HG03103 (cell line): Measurements from ENCODE around the gene WASF3.

Experiments used
- ATAC-seq: cut with Tn5 transposase; IDR thresholded peaks from one replicate; pipeline ENCODE4 v1.9.1; 2021; ENCODE audit warnings: low read depth; ENCODE audit not compliant: unreplicated experiment

The WASF3 gene

DNA sequence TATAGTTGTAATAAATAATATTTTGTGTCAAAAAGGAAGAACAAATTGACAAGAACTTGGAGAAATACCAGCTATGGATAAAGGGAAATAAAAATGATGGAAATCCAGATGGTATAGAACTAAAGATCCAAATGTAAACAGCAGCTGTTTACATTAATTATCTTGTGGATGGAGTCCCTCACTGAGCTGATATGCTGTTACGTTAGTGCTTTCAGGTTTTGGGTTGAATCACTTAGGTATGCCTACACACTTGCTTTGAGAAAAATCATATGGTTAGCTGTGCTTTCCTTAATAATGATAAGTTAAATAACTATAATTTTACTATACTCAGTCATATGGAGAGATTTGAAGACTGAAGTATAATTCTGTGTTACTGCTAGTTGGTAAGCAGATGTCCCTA is 27.7 kb downstream of the WASF3 start:
- no peak for ATAC-seq

DNA sequence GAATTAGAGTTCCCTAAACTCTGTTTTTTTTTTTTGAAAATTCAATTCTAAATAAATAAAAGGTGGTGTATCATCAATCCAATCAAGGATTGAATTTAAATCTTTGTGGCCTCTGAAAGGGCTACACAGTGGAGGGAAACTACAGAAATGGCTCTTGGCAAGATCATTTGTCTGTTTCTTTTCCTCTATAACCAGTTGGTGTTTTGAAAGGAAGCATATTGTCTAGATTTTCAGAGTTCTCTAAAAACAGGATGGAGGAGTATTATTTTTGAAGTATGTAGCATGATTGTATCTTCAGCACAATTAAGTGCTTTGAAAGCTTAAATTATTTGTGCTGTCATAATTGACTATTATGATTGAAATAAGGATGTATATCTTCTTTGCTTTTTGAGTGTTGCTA is 29.8 kb downstream of the WASF3 start:
- no peak for ATAC-seq

DNA sequence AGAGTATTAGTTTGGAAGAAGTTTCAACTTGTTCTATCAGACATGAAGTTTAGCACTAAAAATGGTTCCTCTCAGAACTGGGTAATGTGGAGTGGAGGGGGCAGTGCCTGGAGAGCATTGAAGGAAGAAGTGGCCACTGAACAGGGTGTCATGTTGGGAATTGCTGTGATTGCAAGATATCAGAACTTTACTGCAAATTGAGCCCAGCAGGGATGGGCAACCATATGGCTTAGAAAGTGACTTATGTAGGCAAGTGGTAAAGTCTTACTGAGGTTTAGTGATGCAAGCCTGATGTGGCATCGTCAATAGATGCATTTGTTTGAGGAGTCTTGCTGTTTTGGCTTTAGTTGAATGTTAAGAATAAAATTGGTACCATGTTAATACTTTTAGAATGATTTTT is 31.7 kb downstream of the WASF3 start:
- no peak for ATAC-seq

DNA sequence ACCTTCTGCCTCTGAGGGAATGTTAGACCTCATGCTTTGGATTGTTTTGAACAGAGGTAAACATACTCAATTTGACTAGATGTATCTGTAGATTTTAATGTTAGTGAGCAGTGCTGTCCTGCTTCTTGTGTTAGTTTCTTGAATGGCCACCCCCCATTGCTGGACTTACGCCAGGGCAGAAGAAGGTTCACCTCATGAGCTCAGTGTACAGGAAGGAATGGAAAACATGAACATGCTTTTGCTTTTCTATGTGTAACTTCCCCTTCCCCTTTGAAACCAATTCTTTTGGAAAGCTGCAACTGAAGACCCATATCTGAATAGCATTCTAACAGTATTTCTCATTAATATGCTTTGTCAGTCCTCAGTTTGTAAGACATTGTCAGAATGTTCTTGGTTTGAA is 32.3 kb downstream of the WASF3 start:
- no peak for ATAC-seq

DNA sequence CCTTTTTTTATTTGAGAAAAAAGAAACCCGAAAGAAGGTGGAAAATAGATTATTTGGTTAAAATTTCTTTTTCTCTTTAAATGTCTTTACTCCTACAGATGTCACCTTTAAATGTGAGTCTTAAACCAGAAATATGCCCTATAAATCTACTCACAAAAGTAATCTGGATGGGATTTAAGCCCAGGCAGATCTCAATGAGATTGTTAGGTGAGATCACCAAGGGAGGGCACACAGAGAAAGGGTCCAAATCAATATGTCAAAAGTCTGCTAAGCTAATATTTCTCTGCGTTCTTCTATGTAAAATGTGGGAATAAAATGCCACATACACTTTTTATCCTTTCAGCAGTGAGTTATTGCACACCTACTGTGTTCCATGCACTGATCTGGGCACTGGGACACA is 32.9 kb downstream of the WASF3 start:
- no peak for ATAC-seq

DNA sequence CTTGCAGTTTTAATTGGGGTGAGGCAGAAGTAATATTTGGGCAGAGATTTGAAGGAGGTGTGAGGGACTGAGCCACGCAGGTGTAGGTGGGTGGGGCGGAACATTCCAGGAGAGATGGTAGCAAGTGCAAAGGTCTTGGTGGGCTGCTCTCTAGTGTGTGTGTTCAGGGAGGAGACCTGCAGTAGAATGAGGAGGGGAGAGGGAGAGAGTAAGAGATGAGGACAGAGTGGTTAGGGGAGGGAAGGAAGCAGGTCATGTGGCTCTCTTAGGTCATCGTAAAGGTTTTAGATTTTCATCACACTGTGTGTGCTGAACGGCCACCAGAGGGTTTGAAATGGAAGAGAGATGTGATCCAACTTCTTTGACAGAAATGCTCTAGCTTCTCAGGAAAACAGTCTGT is 33.5 kb downstream of the WASF3 start:
- ATAC-seq, result no peak

DNA sequence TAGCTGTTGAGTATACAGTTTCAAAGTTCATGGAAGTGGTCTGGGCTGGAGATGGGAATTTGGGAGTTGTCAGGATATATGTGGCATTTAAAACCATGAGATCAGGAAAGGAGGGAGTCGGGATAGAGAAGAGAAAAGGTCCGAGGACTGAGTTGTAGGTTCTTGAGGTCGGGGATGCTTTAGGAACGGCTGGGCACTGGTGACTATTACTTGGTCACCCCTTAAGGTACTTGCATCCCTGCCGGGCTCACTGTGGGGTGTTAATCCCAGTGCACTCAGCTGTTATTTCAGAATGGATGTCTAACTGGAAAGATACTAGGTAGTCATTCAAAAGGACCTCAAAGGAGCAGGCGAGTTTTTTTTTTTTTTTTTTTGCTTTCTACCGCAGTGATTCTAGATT is 34.2 kb downstream of the WASF3 start:
- ATAC-seq, result no peak

DNA sequence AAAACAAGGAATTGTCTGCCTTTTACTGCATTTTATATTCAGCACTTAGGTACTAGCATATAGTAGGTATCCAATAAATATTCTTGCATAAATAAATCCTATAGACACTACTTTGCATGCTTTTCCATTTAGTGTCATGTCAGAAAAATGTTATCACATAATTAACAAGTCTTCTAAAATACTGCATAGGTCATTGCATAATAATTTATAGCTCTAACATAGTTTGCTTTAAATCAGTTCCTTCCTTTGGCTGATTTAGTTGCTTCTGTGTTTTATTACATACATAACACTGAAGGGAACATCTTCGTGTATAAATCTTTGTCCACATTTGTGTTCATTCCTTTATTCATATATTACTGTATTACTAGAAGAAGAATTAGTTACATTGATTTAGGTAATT is 36.2 kb downstream of the WASF3 start:
- no peak for ATAC-seq

DNA sequence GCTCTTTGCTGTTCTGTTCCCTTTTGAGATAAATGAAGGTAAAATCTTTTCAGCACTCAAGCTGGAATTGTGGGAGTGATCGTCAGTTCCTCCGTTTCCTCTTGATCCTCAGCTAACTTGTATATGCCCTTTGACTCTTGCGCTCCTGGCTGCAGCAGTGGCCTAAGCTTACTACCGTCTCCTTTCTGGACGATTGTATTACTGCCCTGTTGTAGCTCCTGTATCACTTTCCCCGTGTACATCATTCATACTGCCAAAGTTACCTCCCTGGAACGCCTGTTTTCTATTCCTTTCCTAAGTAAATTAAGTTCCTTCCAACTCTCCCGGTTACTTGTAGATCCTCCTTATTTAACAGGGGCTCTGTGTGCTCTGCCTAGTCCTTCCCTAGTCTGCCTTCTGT is 36.9 kb downstream of the WASF3 start:
- ATAC-seq, result no peak

DNA sequence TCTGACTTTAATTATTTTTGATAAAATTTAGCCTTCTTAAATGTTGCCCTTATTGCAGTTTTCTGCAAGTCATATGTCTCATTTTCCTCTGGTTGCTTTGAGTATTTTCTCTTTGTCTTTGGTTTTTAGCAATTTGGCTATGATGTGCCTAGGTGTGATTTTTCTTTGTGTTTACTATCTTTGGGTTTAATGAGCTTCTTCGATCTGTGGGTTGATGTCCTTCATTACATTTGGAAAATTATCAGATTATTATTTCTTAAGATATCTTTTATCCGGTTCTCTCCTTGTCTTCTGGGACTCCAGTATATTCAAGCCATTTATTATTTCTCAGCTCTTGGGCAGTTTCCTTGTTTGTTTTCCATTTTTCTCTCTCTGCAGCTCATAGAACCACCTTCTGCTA is 39.0 kb downstream of the WASF3 start:
- no peak for ATAC-seq

DNA sequence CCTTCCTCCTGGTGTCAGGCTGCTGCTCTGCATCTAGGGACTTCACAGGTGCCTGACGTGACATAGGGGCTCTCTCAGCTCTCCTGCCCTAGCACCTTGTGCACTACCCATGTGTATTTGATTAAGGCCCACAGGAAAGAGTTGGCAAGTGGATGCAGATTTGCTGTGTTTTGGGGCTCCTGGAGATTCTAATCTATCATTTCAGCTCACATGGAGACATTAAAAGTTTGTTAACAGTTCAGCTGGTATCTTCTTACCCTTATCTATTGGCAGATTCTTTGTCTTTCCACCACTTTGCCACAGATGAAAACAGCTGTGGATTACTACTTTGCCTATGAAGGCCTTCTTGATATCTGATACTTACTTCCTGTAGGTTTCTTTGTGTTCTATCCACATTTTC is 41.9 kb downstream of the WASF3 start:
- ATAC-seq, result no peak

DNA sequence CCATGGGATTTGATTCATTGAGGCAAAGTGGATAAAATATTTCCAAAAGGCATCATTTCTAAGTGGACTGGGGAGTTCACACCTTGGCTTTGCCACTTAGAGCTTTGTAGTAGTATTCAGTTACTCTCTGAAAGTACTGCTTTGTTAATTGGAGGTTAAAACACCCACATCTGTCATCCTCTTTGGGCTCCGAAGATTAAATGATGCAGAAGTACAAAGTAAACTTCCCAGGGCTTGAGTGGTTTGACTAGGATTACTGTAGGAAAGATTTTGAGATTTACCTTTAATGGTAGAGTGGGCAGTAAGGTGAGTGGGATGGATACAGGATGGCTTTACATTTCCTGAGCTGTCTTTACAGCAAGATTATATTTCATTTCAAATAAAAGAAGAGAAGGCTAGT is 42.4 kb downstream of the WASF3 start:
- no peak for ATAC-seq

DNA sequence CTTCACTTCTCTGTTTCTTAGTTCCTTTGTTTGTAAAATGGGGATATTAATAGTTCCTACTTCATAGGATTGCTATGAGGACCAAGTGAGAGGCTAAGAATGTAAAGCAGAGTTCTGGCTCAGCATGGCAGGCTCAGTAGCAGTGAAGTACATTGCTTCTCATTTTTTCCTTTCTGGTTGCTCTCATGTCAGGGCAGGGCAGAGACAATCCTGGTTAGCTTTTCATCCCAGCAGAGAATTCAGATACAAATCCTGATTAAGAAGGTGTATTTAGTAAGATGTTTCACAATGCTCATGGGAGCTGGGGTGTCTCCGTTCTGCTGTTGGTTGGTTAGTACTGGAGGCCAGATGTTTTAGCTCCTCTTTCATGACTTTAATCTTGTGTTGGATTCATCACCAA is 42.9 kb downstream of the WASF3 start:
- ATAC-seq, result no peak

DNA sequence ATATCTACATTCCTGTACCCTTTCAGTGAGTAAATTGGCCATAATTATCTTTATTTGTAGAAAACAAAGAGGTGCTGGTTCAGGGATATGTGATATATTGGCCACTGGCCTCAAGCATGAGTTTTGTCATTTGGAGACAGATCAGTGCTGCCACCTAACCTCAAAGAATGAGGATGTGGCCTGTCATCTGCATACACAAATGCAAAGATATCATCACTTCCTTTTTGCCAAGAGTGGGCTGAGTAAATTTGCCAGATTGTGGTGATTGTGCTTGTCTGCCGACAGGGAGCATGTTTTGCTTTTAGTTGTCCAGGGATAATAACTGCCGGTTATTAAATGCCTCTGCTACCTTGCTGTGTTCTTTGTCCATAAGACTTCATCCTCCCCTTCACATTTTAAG is 44.2 kb downstream of the WASF3 start:
- peak; percentile 96 for ATAC-seq

DNA sequence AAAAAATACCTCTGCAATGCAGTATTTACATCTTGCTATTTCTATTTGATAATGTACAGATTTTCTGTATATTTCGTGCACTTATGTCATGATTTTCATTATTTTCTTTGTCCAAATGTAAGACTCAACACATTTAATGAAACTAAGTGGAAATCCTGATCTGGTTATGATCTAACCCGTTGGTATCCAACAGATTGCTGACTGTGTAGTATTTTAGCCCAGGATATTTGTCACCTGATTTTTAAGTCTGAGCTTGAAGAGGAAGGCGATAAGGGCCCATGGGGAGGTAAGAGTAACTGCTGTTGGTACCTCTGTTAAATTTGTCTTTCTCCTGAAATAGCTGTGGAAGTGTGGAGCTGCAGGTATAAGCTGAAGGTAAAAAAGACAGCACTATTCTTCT is 45.3 kb downstream of the WASF3 start:
- ATAC-seq, result no peak

DNA sequence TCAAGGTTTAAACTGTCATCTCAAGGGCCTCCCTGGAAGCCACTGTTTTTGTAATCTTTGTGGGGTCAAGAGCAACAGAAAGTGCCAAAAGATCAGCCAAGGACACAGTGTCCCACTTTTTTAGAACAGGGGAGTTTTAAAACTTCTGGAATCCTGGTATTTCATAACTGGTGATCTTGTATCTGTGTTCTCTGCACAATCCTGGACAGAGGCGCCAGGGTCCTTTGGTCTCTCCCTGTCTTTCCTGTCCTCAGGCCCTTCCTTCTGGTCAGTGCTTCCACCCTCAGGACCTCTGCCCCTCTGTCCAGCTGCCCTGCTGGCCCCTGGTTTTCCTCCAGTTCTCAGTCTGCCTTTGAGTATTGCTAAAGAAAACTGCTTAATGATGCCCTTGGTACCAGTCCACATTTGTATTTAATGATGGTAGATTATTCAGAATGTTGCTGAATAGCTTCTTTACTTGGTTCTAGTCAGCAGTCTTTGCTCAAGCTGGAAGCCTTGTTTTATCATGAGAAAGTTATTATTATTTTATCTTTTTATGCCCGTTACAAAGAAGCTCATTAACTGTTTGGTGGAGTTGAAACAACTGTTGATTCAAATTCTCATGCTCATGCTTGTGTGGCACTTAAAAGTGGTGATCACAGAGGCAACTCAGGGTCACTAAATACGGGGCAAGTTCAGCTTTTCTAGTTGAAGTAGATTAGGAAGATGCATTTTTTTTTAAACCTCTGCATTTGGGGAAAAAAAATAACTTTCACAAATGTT is 47.5 kb downstream of the WASF3 start:
- no peak for ATAC-seq

DNA sequence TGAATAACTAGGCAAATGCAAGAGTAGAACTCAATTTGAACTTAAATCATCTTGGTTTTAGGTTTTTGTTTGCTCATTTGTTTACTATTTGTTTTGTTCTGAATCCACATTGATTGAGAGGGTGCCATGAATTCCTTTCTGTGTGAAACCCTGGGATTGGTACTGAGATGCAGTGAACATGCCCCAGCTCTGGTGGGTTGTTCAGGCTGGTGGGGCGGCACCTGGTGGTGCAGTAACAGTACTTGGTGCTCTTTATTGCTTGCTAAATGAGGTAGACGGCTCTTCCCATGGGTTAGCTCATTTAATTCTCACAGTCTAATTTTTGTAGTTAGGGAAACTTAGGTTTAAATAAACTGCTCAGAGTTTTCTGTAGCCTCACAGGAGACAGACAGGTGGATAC is 48.4 kb downstream of the WASF3 start:
- ATAC-seq, result no peak

DNA sequence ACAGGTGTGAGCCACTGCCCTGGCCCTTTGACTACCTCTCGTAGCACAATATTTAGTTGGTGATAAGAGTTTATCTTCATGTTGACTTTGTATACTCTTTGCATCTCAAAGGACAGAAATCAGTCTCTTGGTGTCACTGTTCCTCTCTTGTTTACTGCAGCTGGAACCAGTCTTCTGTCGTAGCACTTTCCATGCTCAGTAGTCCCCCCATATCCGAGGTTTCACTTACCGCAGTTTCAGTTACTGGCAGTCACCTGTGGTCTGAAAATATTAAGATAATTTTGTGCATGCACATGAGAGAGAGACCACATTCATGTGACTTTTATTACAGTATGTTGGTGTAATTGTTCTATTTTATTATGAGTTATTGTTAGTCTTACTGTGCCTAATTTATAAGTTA is 49.1 kb downstream of the WASF3 start:
- ATAC-seq, result no peak

DNA sequence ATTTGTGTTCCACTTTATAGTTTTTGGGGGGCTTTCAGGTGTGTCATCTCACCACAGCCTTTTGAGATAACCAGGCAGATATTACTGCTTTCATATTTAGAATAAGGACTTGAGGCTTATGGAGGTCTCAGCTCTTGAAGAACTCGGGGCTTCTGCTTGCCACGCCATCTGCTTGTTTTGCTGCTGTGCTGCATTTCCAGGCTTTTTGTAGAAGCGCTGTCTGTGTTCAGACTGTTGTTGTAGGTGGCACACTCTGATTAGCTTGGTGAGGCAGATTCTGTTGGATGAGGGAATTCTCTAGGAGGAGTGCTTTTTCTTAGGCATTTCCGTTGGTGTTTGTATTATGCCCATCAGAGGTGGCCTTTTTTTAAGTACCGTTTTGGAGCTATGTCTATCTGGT is 57.2 kb downstream of the WASF3 start:
- ATAC-seq, result no peak

DNA sequence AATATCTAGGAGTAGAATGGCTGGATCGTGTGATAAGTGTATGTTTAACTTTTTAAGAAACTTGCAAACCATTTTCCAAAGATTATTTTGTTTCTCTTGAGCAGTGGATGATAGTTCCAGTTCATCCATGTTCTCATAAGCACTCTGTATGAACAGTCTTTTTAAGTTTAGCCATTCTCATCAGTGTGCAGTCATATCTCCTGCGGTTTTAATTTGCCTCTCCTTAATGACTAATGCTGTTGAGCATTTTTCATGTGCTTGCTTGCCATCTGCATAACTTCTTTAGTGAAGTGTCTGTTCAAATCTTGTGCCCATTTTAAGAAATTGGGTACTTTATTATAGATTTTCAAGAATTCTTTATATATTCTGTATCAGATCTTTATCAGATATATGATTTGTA is 58.6 kb downstream of the WASF3 start:
- ATAC-seq, result no peak

DNA sequence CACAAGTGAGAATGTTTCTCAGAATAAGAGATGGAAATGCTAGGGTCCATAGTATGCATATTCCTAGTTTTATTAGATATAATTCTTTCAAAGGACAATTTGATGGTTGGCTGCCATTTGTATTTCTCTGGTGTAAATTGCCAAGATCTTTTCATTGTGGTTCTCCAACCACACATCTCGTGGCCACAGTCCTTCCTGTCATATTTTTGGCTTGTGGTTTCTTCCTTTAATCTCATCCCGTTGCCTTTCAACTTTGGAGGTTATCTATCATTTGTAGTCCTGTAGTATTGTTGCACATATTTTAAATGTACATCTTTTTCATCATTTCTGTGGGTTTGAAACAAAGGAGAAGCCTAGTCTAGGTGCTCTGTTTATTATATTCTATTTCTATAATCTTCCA is 61.2 kb downstream of the WASF3 start:
- no peak for ATAC-seq

DNA sequence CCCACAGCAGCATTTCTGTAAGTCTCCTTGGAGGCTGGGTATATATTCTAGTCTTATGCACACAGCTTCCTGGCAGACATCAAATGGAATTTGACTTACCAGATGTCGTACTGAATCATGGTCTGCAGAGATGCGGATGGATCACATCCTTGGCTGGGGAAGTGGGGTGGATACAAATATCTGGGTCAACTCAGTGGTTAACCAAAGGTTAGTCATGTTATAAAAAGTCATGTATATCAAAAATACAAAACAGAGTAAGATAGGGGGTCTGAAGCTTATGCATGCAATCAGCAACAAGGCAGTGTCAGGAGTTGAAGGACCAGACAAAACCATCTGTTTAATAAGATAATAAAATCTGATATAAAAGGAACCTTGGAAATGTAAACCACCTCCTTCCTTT is 61.9 kb downstream of the WASF3 start:
- ATAC-seq, result no peak

DNA sequence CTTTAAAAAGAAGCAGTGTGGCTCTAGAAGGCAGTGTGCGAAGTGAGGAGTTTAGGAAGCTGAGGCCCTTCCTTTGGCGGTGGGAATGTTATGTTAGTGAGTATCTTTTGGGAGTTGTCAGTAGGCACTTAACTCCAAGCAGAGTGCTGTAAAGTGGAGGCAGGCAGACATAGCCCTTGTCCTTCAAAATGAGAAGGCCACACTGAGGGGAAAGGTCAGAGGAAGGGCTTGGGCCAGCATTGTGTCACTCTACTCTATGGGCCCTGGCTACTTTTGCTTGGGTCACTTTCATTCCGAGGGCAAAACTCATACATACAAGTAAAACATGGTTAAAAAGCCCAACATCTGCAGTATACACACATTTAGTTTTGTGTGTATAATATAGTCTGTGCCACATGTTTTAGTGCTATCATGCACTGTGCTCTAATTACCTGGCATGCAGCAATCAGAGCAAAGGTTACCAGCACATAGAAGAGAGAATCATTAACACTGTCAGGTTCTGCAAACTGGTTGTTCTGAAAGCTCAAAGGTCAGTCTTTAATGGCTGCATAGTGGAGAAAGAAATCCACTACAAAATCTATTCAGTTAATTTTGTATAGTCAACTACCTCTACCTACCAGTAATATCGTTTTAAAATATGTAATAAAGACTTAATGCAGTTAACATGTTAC is 64.4 kb downstream of the WASF3 start:
- ATAC-seq, result no peak
